GM12878 (cell line): ENCODE data around the gene OR2B3. TPM values are rescaled to one million over a fixed set of nuclear protein-coding genes. Genes with fewer than 3 reads are reported as not detected.

Source experiments
- ATAC-seq: fragments of 200-7000 bp; cut with Tn5 transposase; 3 replicates; pipeline ENCODE4 v1.9.1; 2020; ENCODE audit warnings: mild to moderate bottlenecking, moderate library complexity
- BruUV-seq: library from RNA; stranded (reverse); fragments of 400-500 nt; replicated peaks from 2 replicates; lab custom pipeline; 2021; lab: Mats Ljungman, UMichigan
- CTCF ChIA-PET: fragments of 300-600 bp; sonication (Branson Sonifier 250); formaldehyde crosslinking; extraction: SDS; loops from one replicate; lab custom pipeline; 2021; ENCODE audit warnings: inconsistent platforms; lab: Yijun Ruan, JAX
- POLR2A ChIA-PET: fragments of 350-600 bp; formaldehyde crosslinking; extraction: SDS; loops from one replicate; lab custom pipeline; 2021; ENCODE audit warnings: inconsistent platforms; lab: Charles Lee
- RAD21 ChIA-PET: fragments of 300-600 bp; sonication (Branson Sonifier 250); formaldehyde crosslinking; loops from one replicate; lab custom pipeline; 2023; ENCODE audit warnings: antibody characterized with exemption; ENCODE audit not compliant: unreplicated experiment; lab: Charles Lee
- SMC1A ChIA-PET: fragments of 300-600 bp; sonication (Branson Sonifier 250); formaldehyde crosslinking; loops from one replicate; lab custom pipeline; 2023; ENCODE audit not compliant: unreplicated experiment, uncharacterized antibody; lab: Charles Lee
- DNase-seq: peaks from one replicate; pipeline ENCODE4 v3.0.0-alpha.2; 2011; ENCODE audit warnings: low read depth, low spot score
- FAIRE-seq: peaks from 3 replicates; lab custom pipeline; 2011; peaks lifted over from hg19 to GRCh38; lab: Jason Lieb, UNC
- H2AFZ ChIP-seq: 2 replicates; pipeline ENCODE4 v1.6.0; 2011; ENCODE audit warnings: low read depth, low read length, control low read depth; ENCODE audit not compliant: control insufficient read depth
- H3K27ac ChIP-seq: 2 replicates; pipeline ENCODE4 v1.5.1; 2011; ENCODE audit warnings: control low read depth; ENCODE audit not compliant: control insufficient read depth, insufficient read depth
- H3K27me3 ChIP-seq, 2 experiments: replicated peaks in 1 of 2; 2 replicates each; pipeline versions ENCODE4 v1.6.0 to v1.6.1; 2011; ENCODE audit warnings: low read length in 1 of 2; ENCODE audit not compliant: control insufficient read depth in 2 of 2, insufficient read depth in 2 of 2
- H3K36me3 ChIP-seq, 2 experiments: 2 replicates each; pipeline ENCODE4 v1.5.1; 2011; ENCODE audit warnings: low read length in 1 of 2; ENCODE audit not compliant: control insufficient read depth in 2 of 2, insufficient read depth in 2 of 2
- H3K4me1 ChIP-seq: 2 replicates; pipeline ENCODE4 v1.6.1; 2011; ENCODE audit warnings: mild to moderate bottlenecking, low read length, moderate library complexity, mixed read lengths; ENCODE audit not compliant: control insufficient read depth, insufficient read depth
- H3K4me2 ChIP-seq: 2 replicates; pipeline ENCODE4 v1.6.0; 2011; ENCODE audit warnings: control low read depth; ENCODE audit not compliant: control insufficient read depth, insufficient read depth
- H3K4me3 ChIP-seq: fragments of 200-600 bp; sonication (generic); 2 replicates; pipeline ENCODE4 v1.5.1; 2016
- H3K79me2 ChIP-seq: 2 replicates; pipeline ENCODE4 v1.6.0; 2011; ENCODE audit warnings: low read length; ENCODE audit not compliant: control insufficient read depth, insufficient read depth
- H3K9ac ChIP-seq: 2 replicates; pipeline ENCODE4 v1.8.0; 2011; ENCODE audit warnings: low read length, control low read depth, mixed read lengths; ENCODE audit not compliant: control insufficient read depth, insufficient read depth
- H3K9me3 ChIP-seq: replicated peaks from 3 replicates; pipeline ENCODE4 v1.5.1; 2011; ENCODE audit warnings: mild to moderate bottlenecking, low read length; ENCODE audit not compliant: control insufficient read depth, insufficient read depth
- H4K20me1 ChIP-seq: 2 replicates; pipeline ENCODE4 v1.6.0; 2011; ENCODE audit not compliant: control insufficient read depth, insufficient read depth
- ATF2 ChIP-seq: IDR thresholded peaks from 2 replicates; pipeline ENCODE4 v1.6.1; 2012; ENCODE audit warnings: low read length, inconsistent platforms
- CBFB ChIP-seq: IDR thresholded peaks from 2 replicates; pipeline ENCODE4 v1.6.1; 2016; ENCODE audit warnings: antibody characterized with exemption, low read depth
- CBX5 ChIP-seq: sonication (generic); IDR thresholded peaks from 2 replicates; pipeline ENCODE4 v1.6.1; 2016; ENCODE audit warnings: low read depth, moderate library complexity, mild to moderate bottlenecking, inconsistent platforms
- CUX1 ChIP-seq: IDR thresholded peaks from 2 replicates; pipeline ENCODE4 v1.6.1; 2012; ENCODE audit warnings: improper control_type of control experiment, low read depth, low read length; ENCODE audit not compliant: insufficient replicate concordance
- ESRRA ChIP-seq: IDR thresholded peaks from 2 replicates; pipeline ENCODE4 v1.6.1; 2012; ENCODE audit warnings: mild to moderate bottlenecking, low read length, improper control_type of control experiment
- RB1 ChIP-seq: fragments of 450-650 bp; formaldehyde crosslinking; IDR thresholded peaks from 2 replicates; pipeline ENCODE4 v1.6.1; 2017; ENCODE audit warnings: mild to moderate bottlenecking, borderline replicate concordance
- SMC3 ChIP-seq: IDR thresholded peaks from 2 replicates; pipeline ENCODE4 v1.6.1; 2011; ENCODE audit warnings: low read length, improper control_type of control experiment, borderline replicate concordance
- SPI1 ChIP-seq: IDR thresholded peaks from 2 replicates; pipeline ENCODE4 v1.6.1; 2011; ENCODE audit warnings: low read depth, mild to moderate bottlenecking, low read length, moderate library complexity, borderline replicate concordance; ENCODE audit not compliant: insufficient read depth
- WRNIP1 ChIP-seq: IDR thresholded peaks from 2 replicates; pipeline ENCODE4 v1.6.1; 2011; ENCODE audit warnings: low read depth, low read length, improper control_type of control experiment, borderline replicate concordance
- YBX1 ChIP-seq: fragments of 450-650 bp; IDR thresholded peaks from 2 replicates; pipeline ENCODE4 v1.6.1; 2016; ENCODE audit warnings: antibody characterized with exemption
- ZBED1 ChIP-seq: IDR thresholded peaks from 2 replicates; pipeline ENCODE4 v1.6.1; 2016; ENCODE audit warnings: borderline replicate concordance
- ZNF687 ChIP-seq: fragments of 450-650 bp; IDR thresholded peaks from 2 replicates; pipeline ENCODE4 v1.6.1; 2017; ENCODE audit warnings: mild to moderate bottlenecking, moderate library complexity
- ZZZ3 ChIP-seq: IDR thresholded peaks from 2 replicates; pipeline ENCODE4 v1.6.1; 2011; ENCODE audit warnings: low read depth; ENCODE audit not compliant: control insufficient read depth, insufficient read length
- WGBS: methylation state at CpG from one replicate; pipeline ENCODE4 v1.1.6; 2016; ENCODE audit warnings: low lambda C conversion rate; ENCODE audit not compliant: insufficient replicate concordance, insufficient coverage; ENCODE audit errors: missing lambda C conversion rate; 5-methylcytosine and 5-hydroxymethylcytosine counted together
- in situ Hi-C: fragments of 300-500 bp; cut with MboI; formaldehyde crosslinking; loops from 9 replicates; pipeline ENCODE4 v1.14.3; 2018; ENCODE audit warnings: mixed read lengths
- intact Hi-C: fragments of 100-400 bp; cut with micrococcal nuclease; formaldehyde crosslinking; loops from one replicate; pipeline ENCODE4 v1.14.2; 2022; ENCODE audit not compliant: unreplicated experiment
- polyA plus RNA-seq, 11 experiments: library from polyadenylated mRNA; depleted of rRNA in 4 of 11; unstranded in 6 of 11; stranded (reverse) in 5 of 11; fragments of >200 nt; fragmentation: Nextera tagmentation in 4 of 11; fragmentation: Illumina TruSeq in 1 of 11; extraction: Ambion mirVana in 4 of 11; extraction: Trizol in 1 of 11; gene quantifications; 1 replicate in 1 of 11; 2 replicates in 10 of 11; pipeline versions ENCODE4 v1.2.1 to v1.2.3, GENCODE V29; 2011 to 2016; ENCODE audit warnings: inconsistent platforms in 2 of 11, missing spikeins in 2 of 11, low read depth in 1 of 11
- total RNA-seq, 4 experiments: library from RNA; depleted of rRNA in 3 of 4; stranded (reverse); fragments of >200 nt in 3 of 4; fragmentation: Illumina TruSeq in 1 of 4; extraction: Trizol in 1 of 4; gene quantifications; 2 replicates each; pipeline versions ENCODE4 v1.2.1 to v1.2.3, GENCODE V29; 2013 to 2021

The OR2B3 gene
- total and polyA plus RNA-seq, 10 of the 15 experiments (the other 5 are each of a cell fraction or from before 2014, with no cell fraction given): not detected

- no peak for TF ChIP-seq SMC3
- TF ChIP-seq WRNIP1: no peak
- TF ChIP-seq CBX5: no peak
These were observed 20.6 kb upstream of the OR2B3 start, which contains the start of gene OR2J3 (continued) for GRCh38 chr6:29107758-29108157.

GRCh38 chr6:29099190-29099589 is 12.1 kb upstream of the OR2B3 start, which contains the start of gene OR2J1:
OR2J1 (plus strand) TSS chr6:29099490; CDS start chr6:29100943, 1,453 bp downstream.
- ChIA-PET SMC1A (interaction anchor here (0.6 to 0.7 kb wide), 3 partner anchors 16 to 789 kb away, joined by 3 read pairs; no protein-coding TSS in a partner anchor), CTCF (interaction anchor here (0.6 kb wide), 1 partner anchor 516 kb away, joined by 4 read pairs; no protein-coding TSS in a partner anchor)
- H3K4me2 ChIP-seq: no peak within 1 kb of the TSS
- TF ChIP-seq CUX1 (no peak), ZBED1 (no peak), YBX1 (no peak), ZZZ3 (no peak), CBFB (no peak), SPI1 (no peak), RB1 (no peak), ATF2 (no peak), ZNF687 (no peak), ESRRA (no peak)

More at GRCh38 chr6:29099190-29099589, 12.1 kb upstream of the OR2B3 start, which contains the start of gene OR2J1:
- intact Hi-C loops (no loop called here), in situ Hi-C loops (no loop called here)
- no peaks in the 10 kb centered on the region for H3K79me2 ChIP-seq
- no peak for DNase-seq
- ChIA-PET RAD21 (interaction anchor here (0.6 kb wide), 1 partner anchor 211 kb away, joined by 3 read pairs; no protein-coding TSS in a partner anchor), POLR2A (no interaction called here)
- 3% methylated on average over 3 of the region's 3 CpGs for WGBS
- H3K4me3 ChIP-seq: no peak within 1 kb of the TSS
- no peak for ATAC-seq
- FAIRE-seq: no peak
- no peaks in the 10 kb centered on the region for H4K20me1 ChIP-seq
- H3K27me3 ChIP-seq: no peaks in the 10 kb centered on the region
- no peaks in the 10 kb centered on the region for H3K36me3 ChIP-seq
- H3K9ac ChIP-seq: no peak within 1 kb of the TSS
- H3K4me1 ChIP-seq: no peaks in the 10 kb centered on the region
- no TSS peak for BruUV-seq
- no peak within 1 kb of the TSS for H3K27ac ChIP-seq
- H3K9me3 ChIP-seq: no peaks in the 10 kb centered on the region
- no peak within 1 kb of the TSS for H2AFZ ChIP-seq
